ENCODE results near the gene ECSIT. TPM values are rescaled to one million over a fixed set of nuclear protein-coding genes. Genes with fewer than 3 reads are reported as not detected.

ECSIT gene
- polyA plus RNA-seq, 1 of the 3 experiments (the other 2 are of a cell fraction) = 43.8 TPM

GRCh38 chr19:11482384-11483050 lies 46.4 kb downstream of the ECSIT start (continued):
- TF ChIP-seq PBX3 (IDR thresholded peaks at IDR 0.05) = peak; percentile 42; the same call in 1 of the 2 replicates
- no peak for TF ChIP-seq NRF1 (IDR thresholded peaks at IDR 0.05; ENCODE audit: low read depth, low read length)
- TF ChIP-seq ZBTB33 (IDR thresholded peaks at IDR 0.05; ENCODE audit: borderline replicate concordance, low read depth) = peak; percentile 57; the same call in 1 of the 2 replicates
- TF ChIP-seq GABPA (IDR thresholded peaks at IDR 0.05; ENCODE audit: low read depth) = no peak
- no peak for TF ChIP-seq EZH2phosphoT487 (IDR thresholded peaks at IDR 0.05; ENCODE audit: borderline replicate concordance, low read depth)
- peak; percentile 76 for TF ChIP-seq RCOR1 (IDR thresholded peaks at IDR 0.05; ENCODE audit: low read length)
- peak; percentile 97 for TF ChIP-seq USF1 (IDR thresholded peaks at IDR 0.05; ENCODE audit: borderline replicate concordance, low read depth)
- no peak; the same call in 1 of the 2 replicates for TF ChIP-seq ELF1 (IDR thresholded peaks at IDR 0.05)

GRCh38 chr19:11481534-11482383 lies 47.2 kb downstream of the ECSIT start:
- 12% methylated on average over 18 of the region's 50 CpGs for WGBS (ENCODE audit: low lambda C conversion rate)
- DNase-seq = peak; percentile 93

More at GRCh38 chr19:11481534-11482383, 47.2 kb downstream of the ECSIT start:
- Histone ChIP-seq H3K4me3 (ENCODE audit: low read depth in 2 of 2, low read length in 1 of 2) (peak overlapping the region; percentile 51 to 66), H3K9ac (peak overlapping the region; percentile 36), H4K20me1 (ENCODE audit: insufficient read depth) (no peaks in the 10 kb centered on the region), H3K36me3 (replicated peaks in 1 of 2; ENCODE audit: control insufficient read depth in 1 of 2, insufficient read depth in 2 of 2, low read length in 1 of 2) (no peaks in the 10 kb centered on the region), H2AFZ (ENCODE audit: low read depth) (no peak overlapping the region), H3K4me1 (ENCODE audit: control insufficient read depth in 1 of 2, insufficient read depth in 2 of 2, low read depth in 1 of 2, low read length in 1 of 2) (peaks cover 0 to 19% of the 10 kb centered on the region in 2 experiments; a peak in 1 of 4 replicates), H3K4me2 (peak overlapping the region; percentile 88), H3K27ac (ENCODE audit: low read depth in 2 of 2, low read length in 1 of 2) (peak overlapping the region in 1 of 2 experiments; percentile 88; a peak in 2 of 4 replicates), H3K9me2 (no peaks in the 10 kb centered on the region), H3K79me2 (ENCODE audit: insufficient read depth) (no peaks in the 10 kb centered on the region), H3K9me3 (no peaks in the 10 kb centered on the region), H3K27me3 (ENCODE audit: insufficient read depth) (peaks cover 25% of the 10 kb centered on the region; the same call in 1 of the 2 replicates), H3F3A (replicated peaks; ENCODE audit: insufficient read depth) (no peaks in the 10 kb centered on the region)
- TF ChIP-seq TAF1 (IDR thresholded peaks at IDR 0.05; ENCODE audit: borderline replicate concordance, low read depth, low read length) = 0 out of 2 replicates have a peak, but pooled peaks have one; percentile 18
- TF ChIP-seq RFX5 (IDR thresholded peaks at IDR 0.05; ENCODE audit: low read length) = peak; percentile 89
- TF ChIP-seq NRF1 (IDR thresholded peaks at IDR 0.05; ENCODE audit: low read depth, low read length) = peak; percentile 41; the same call in 1 of the 2 replicates
- TF ChIP-seq YY1 (IDR thresholded peaks at IDR 0.05; ENCODE audit: low read depth) = no peak
- TF ChIP-seq IRF3 (IDR thresholded peaks at IDR 0.05; ENCODE audit: low read depth, low read length) = no peak
- no peak for TF ChIP-seq GABPA (IDR thresholded peaks at IDR 0.05; ENCODE audit: low read depth)
- no peak for TF ChIP-seq GATA2 (CRISPR knock-in tag; IDR thresholded peaks at IDR 0.05)
- no peak for TF ChIP-seq RAD21 (IDR thresholded peaks at IDR 0.05; ENCODE audit: low read length)
- TF ChIP-seq FOSL2 (IDR thresholded peaks at IDR 0.05; ENCODE audit: borderline replicate concordance, low read depth) = no peak
- peak; percentile 91 for TF ChIP-seq REST (IDR thresholded peaks at IDR 0.05; ENCODE audit: low read depth, low read length)
- TF ChIP-seq SIN3A (IDR thresholded peaks at IDR 0.05; ENCODE audit: borderline replicate concordance, low read depth, low read length) = no peak
- ChIA-PET CTCF (interaction anchor here (0.6 to 3.7 kb wide), 65 partner anchors 8 to 344 kb away, joined by 3 to 57 read pairs (median 4); partner anchors contain the start of genes CCDC159, DOCK6, EPOR and ODAD3), POLR2A (interaction anchor here (0.6 to 2.2 kb wide), 13 partner anchors 24 to 188 kb away, joined by 3 to 15 read pairs (median 7); partner anchors contain the start of genes ECSIT, EPOR, RGL3 and SWSAP1)

All from SK-N-SH (cell line).